Omental fat pad (tissue), 4 donors: ENCODE data around the gene STXBP4. TPM values are rescaled to one million over a fixed set of nuclear protein-coding genes. Genes with fewer than 3 reads are reported as not detected.

Source experiments
- ATAC-seq: fragments of 150-250 bp; one replicate; pipeline ENCODE4 v1.9.1; 2016; ENCODE audit warnings: mild to moderate bottlenecking, moderate library complexity; ENCODE audit not compliant: low FRiP score
- DNase-seq: peaks from one replicate; pipeline ENCODE4 v3.0.0-alpha.2; 2019; ENCODE audit warnings: low spot score
- total RNA-seq, 4 donors: library from RNA; depleted of rRNA; stranded (reverse); fragments of >200 nt; gene quantifications; one replicate each; pipeline ENCODE4 v1.1.0, GENCODE V29; 2016
- TF ChIP-seq, protein P1 (sequence below), 3 donors: fragments of 450-650 bp; IDR thresholded peaks; one replicate each; pipeline ENCODE4 v1.5.1; 2016 to 2017; ENCODE audit warnings: antibody characterized with exemption in 3 of 3, mild to moderate bottlenecking in 3 of 3, moderate library complexity in 2 of 3

Gene STXBP4
- total RNA-seq, 4 donors from 2014 or later = 11.2 to 19.3 (median 16.5) TPM

DNA sequence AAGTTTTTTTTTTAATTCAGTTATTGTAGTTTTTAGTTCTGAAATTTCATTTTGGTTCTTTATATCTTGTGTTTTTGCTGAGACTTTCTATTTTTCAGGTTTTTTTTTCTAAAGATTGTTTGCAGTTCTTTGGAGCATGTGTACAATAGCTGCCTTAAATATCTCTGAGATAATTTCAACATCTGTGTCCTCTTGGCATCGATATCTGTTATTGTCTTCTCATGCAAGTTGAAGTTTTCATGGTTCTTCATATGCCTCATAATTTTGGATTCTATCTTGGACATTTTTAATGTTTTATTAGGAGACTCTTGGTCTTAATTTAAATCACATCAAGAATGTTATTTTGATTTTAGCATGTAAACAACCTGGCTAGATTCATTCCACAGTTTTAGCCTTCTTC is 22.9 kb upstream of the STXBP4 start:
- DNase-seq (no peak), ATAC-seq (no peak)
- TF ChIP-seq, protein P1, sequence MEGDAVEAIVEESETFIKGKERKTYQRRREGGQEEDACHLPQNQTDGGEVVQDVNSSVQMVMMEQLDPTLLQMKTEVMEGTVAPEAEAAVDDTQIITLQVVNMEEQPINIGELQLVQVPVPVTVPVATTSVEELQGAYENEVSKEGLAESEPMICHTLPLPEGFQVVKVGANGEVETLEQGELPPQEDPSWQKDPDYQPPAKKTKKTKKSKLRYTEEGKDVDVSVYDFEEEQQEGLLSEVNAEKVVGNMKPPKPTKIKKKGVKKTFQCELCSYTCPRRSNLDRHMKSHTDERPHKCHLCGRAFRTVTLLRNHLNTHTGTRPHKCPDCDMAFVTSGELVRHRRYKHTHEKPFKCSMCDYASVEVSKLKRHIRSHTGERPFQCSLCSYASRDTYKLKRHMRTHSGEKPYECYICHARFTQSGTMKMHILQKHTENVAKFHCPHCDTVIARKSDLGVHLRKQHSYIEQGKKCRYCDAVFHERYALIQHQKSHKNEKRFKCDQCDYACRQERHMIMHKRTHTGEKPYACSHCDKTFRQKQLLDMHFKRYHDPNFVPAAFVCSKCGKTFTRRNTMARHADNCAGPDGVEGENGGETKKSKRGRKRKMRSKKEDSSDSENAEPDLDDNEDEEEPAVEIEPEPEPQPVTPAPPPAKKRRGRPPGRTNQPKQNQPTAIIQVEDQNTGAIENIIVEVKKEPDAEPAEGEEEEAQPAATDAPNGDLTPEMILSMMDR (IDR thresholded peaks at IDR 0.05) = no peak

DNA sequence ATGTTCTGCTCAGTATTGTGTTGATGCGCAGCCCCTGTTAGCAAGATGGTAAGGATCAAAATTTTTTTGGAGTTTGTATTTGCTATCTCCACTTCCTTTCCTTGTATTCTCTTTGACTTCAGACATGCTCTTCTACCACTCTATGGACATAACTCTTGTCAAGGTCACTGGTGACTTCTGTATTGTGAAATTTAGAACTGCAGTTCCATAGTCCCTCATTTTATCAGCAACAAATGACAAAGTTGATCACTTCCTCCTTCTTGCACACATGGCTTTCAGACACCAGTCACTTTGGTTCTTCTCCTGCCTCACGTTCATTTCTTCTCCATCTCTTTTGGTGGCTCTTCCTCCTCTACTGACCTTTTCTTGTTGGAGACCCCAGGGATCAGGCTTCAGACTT is 21.2 kb upstream of the STXBP4 start:
- TF ChIP-seq, protein P1 (IDR thresholded peaks at IDR 0.05) = no peak
- DNase-seq (no peak), ATAC-seq (no peak)

DNA sequence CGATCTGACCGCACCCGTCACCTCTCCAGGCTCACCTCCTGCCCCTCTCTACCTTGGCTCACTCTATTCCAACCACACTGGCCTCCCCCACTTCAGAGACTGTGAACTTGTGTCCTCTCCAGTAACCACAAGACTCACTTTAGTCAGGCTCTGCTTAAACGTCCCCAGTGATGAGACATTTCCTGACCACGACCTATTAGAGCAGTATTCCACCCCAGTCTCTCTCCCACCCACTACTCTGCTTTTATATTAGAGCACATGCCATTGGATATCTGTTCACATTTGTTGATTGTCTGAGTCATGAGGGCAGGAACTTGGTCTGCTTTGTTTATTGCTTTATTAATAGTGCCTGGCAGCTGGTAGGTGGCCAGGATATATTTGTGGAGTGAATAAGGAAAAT is 20.2 kb upstream of the STXBP4 start:
- TF ChIP-seq, protein P1 (IDR thresholded peaks at IDR 0.05) = no peak
- ATAC-seq (no peak), DNase-seq (no peak)

DNA sequence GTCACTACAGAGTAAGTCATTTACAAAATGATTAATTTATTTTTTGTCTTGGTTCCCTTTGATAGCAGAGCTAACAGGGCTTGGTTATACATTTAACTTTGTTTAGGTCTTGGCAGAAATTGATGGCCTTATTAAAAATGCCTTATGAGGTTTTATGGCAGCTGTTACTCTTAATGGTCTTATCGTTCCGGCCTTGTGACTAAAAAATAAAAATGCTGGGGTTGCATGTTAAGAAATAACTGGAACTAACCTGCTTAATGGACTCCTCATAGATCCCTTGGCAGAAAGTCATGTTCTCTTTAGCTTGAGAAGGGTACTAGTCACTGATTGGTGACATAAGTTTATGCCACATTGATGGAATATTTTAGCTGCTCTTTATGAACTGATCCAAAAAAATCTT is 18.4 kb upstream of the STXBP4 start:
- DNase-seq = no peak
- TF ChIP-seq, protein P1 (IDR thresholded peaks at IDR 0.05) = no peak
- no peak for ATAC-seq

DNA sequence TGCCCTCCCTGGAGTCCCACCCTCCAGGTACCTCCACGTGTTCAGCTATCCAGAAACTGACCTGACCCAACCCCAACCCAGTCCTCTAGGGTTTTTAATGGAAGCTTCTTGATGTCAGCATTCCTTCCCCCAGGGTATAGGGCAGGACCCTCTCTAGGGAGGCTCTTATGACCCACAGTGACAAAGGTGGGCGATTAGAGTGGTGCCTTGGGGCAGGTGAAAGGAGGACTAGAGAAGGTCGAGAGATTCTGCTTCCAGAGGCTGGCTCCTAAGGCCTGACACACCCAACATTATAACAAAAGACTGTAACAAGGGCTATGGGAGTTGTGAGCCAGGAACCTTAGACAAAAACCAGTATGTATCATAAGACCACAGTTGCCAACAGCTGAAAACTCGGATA is 17.3 kb upstream of the STXBP4 start:
- TF ChIP-seq, protein P1 (IDR thresholded peaks at IDR 0.05) = no peak
- ATAC-seq (no peak), DNase-seq (no peak)

DNA sequence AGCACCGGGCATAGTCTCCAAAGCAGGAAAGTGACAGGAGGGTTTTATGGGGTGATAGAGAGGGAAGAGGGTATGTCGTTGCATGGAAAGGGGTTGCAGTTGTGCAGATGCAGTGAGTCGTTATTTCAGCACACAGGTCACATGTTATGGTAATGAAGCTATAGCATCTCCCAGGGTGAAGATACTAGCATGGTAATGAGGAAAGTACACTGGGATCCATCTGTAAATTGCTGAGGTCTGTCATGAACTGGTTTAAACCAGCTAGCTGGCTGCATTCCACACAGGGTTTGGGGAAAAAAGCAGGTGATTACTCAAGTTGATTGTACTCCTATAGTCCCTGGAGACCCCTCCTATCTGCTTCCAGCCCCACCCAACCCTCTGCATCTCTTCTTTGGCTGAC is 11.8 kb upstream of the STXBP4 start:
- ATAC-seq = no peak
- TF ChIP-seq, protein P1 (IDR thresholded peaks at IDR 0.05) = no peak

DNA sequence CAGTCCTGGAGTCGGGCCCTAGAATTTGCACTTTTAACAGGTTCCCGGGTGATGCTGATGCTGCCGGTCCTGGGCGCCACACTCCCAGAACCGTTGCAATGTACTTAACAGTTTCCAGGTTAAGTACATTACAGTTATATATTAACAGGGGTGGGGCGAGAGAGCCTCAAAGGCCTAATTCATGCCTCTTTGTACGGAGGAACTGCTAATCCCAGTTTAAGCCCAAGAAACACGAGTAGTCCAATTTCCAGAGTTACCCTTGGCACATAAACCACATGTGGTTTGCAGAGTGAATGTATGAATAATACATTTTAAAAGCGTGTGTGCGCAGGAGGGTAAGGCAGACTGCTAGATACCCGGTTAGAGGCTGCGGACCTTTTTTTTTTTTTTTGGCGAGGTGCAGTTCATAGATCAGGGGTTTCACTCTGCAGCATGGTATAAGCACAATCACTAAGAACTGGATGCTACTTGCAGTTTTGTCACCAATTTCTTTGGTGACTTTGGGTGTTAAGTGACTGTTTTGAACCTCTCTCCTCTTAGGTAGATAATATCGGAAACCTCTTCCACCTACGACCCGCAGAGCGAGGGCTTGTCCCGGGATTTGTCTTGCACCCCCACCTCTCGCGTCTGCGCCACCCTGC is 824 bp upstream of the STXBP4 start:
- TF ChIP-seq, protein P1 (IDR thresholded peaks at IDR 0.05) = no peak
- ATAC-seq (peak; percentile 41), DNase-seq (no peak)

More for the DNA sequence above, 11.8 kb upstream of the STXBP4 start:
- no peak for DNase-seq
